HL-60 (cell line): ENCODE data around the gene AGMO.

ENCODE experiments used
- DNase-seq, 2 experiments: peaks; one replicate each; pipeline ENCODE4 v3.0.0-alpha.2; 2010 to 2020; ENCODE audit warnings: low read depth in 1 of 2, low spot score in 1 of 2
- H3K27ac ChIP-seq: fragments of 250-450 bp; sonication (Bioruptor Pico); replicated peaks from 2 replicates; pipeline ENCODE4 v1.5.1; 2020; ENCODE audit warnings: mild to moderate bottlenecking, moderate library complexity
- H3K27me3 ChIP-seq: fragments of 250-450 bp; sonication (Bioruptor Pico); 2 replicates; pipeline ENCODE4 v1.5.1; 2021; ENCODE audit warnings: mild to moderate bottlenecking, moderate library complexity; ENCODE audit not compliant: insufficient read depth, poor library complexity, severe bottlenecking
- H3K4me3 ChIP-seq: replicated peaks from 2 replicates; pipeline ENCODE4 v1.5.1; 2011; ENCODE audit warnings: mild to moderate bottlenecking, control low read depth, low read length; ENCODE audit not compliant: insufficient read depth
- CTCF ChIP-seq: IDR thresholded peaks from one replicate; pipeline ENCODE4 v1.5.1; 2011; ENCODE audit warnings: low read length, control low read depth, inconsistent platforms; ENCODE audit not compliant: insufficient read depth
- GABPA ChIP-seq: IDR thresholded peaks from 2 replicates; pipeline ENCODE4 v1.6.1; 2012; ENCODE audit warnings: low read depth
- POLR2AphosphoS5 ChIP-seq: IDR thresholded peaks from 2 replicates; pipeline ENCODE4 v1.6.1; 2012; ENCODE audit warnings: low read depth
- REST ChIP-seq: IDR thresholded peaks from 2 replicates; pipeline ENCODE4 v1.6.1; 2012; ENCODE audit warnings: low read depth; ENCODE audit not compliant: insufficient replicate concordance
- SPI1 ChIP-seq: IDR thresholded peaks from 2 replicates; pipeline ENCODE4 v1.6.1; 2012; ENCODE audit warnings: low read depth, mild to moderate bottlenecking, borderline replicate concordance

AGMO gene

GRCh38 chr7:15571301-15571878, 9.6 kb upstream of the AGMO start:
- H3K4me3 ChIP-seq, result no peak overlapping the region
- no peak for DNase-seq
- no peak overlapping the region for H3K27ac ChIP-seq
- no peak for TF ChIP-seq POLR2AphosphoS5
- no peak for TF ChIP-seq SPI1
- no peak for TF ChIP-seq REST
- TF ChIP-seq CTCF, result no peak
- no peak for TF ChIP-seq GABPA
- no peaks in the 10 kb centered on the region for H3K27me3 ChIP-seq

- TF ChIP-seq GABPA (no peak), REST (no peak), SPI1 (no peak), POLR2AphosphoS5 (no peak), CTCF (no peak)
- no peak for DNase-seq
- Histone ChIP-seq H3K4me3 (no peak overlapping the region), H3K27me3 (no peaks in the 10 kb centered on the region), H3K27ac (no peak overlapping the region)
Measured at GRCh38 chr7:15567652-15568051, 5.8 kb upstream of the AGMO start.

GRCh38 chr7:15567036-15567435, 5.2 kb upstream of the AGMO start:
- no peak for TF ChIP-seq REST
- no peak for TF ChIP-seq SPI1
- TF ChIP-seq CTCF, result no peak
- TF ChIP-seq POLR2AphosphoS5, result no peak
- TF ChIP-seq GABPA, result no peak
- Histone ChIP-seq H3K4me3 (no peak overlapping the region), H3K27ac (no peak overlapping the region), H3K27me3 (no peaks in the 10 kb centered on the region)
- DNase-seq, result no peak
